ENCODE results near the gene AJM1. TPM values are rescaled to one million over a fixed set of nuclear protein-coding genes. Genes with fewer than 3 reads are reported as not detected.

AJM1 gene
- total RNA-seq, 6 experiments from 2014 or later: 4.5 to 8.0 (median 5.3) TPM

DNA sequence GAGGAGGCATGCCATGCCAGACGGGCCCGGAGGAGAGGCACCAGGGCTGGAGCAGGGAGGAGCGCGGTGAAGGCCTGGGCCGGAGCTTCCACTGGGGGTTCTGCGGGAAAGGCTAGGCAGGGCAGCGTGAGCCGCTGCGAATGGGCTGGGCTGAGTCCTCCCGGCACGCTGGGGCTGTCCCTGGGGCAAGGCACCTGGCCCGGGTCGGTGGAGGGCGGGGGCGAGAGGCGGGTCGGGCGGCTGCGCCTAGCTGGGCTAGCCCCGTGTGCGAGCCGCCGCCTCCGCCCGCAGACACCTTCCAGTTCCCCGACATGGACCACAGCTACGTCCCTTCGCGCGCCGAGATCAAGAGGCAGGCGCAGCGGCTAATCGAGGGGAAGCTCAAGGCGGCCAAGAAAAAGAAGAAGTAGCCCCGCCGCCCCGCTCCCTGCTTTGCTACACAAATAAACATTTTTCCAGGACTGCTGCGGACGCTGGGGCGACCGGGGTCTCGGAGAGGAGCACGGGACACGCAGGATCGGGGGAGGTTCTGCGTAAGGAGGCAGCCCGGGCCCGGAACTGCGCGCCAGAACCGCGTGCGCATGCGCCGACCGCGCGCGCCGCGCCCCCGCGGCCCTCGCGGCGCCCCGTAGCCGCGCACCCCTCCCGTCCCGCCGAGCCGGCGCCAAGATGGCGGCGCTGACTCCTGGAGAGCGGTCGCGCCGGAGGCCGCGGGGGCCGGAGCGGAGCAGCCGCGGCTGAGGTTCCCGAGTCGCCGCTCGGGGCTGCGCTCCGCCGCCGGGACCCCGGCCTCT lies 34.8 kb upstream of the AJM1 start, which contains the start of gene RABL6:
TSS of gene RABL6 (plus strand) at position 668 of the 794 bp plus-strand sequence. CDS start 249 bp downstream, outside the sequence.
- Mint-ChIP-seq H3K36me3 (ENCODE audit: low read depth) (peaks cover 16% of the 10 kb centered on the region), H3K27ac (peak within 1 kb of the TSS; percentile 69), H3K9me3 (no peaks in the 10 kb centered on the region), H3K4me1 (ENCODE audit: low read depth) (peaks cover 30% of the 10 kb centered on the region), H3K27me3 (ENCODE audit: insufficient read depth) (no peaks in the 10 kb centered on the region), H3K4me3 (peak within 1 kb of the TSS; percentile 88)
- peak; percentile 49 for DNase-seq
- TF ChIP-seq, protein P1, sequence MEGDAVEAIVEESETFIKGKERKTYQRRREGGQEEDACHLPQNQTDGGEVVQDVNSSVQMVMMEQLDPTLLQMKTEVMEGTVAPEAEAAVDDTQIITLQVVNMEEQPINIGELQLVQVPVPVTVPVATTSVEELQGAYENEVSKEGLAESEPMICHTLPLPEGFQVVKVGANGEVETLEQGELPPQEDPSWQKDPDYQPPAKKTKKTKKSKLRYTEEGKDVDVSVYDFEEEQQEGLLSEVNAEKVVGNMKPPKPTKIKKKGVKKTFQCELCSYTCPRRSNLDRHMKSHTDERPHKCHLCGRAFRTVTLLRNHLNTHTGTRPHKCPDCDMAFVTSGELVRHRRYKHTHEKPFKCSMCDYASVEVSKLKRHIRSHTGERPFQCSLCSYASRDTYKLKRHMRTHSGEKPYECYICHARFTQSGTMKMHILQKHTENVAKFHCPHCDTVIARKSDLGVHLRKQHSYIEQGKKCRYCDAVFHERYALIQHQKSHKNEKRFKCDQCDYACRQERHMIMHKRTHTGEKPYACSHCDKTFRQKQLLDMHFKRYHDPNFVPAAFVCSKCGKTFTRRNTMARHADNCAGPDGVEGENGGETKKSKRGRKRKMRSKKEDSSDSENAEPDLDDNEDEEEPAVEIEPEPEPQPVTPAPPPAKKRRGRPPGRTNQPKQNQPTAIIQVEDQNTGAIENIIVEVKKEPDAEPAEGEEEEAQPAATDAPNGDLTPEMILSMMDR (IDR thresholded peaks at IDR 0.05): no peak

DNA sequence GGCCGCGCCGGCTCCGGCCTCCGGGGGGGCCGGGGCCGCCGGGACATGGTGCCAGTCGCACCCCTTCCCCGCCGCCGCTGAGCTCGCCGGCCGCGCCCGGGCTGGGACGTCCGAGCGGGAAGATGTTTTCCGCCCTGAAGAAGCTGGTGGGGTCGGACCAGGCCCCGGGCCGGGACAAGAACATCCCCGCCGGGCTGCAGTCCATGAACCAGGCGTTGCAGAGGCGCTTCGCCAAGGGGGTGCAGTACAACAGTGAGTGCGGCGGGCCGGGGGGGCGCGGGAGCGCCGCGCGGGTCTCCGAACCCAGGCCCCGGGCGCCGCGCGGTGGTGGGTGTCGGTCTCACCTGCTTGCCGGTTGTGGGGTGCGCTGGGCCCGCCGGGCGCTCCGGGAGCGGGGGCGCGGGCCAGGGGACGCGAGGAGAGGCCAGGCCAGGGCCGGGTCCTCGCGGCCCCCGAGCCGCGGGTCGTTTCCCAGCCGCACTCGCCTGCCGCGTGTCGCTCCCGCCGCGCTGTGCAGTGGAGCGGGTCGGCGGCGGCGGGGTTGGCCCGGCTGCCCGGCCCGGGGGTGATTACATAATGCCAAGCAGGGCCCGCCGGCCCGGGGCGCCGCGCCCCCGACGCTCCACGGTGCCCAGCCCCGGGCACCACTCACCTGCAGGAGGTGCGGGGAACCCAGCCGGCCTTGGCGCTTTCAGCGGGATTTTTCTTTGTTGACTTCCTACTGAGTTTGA lies 34.0 kb upstream of the AJM1 start:
- Mint-ChIP-seq H3K4me1 (ENCODE audit: low read depth) (peaks cover 30% of the 10 kb centered on the region), H3K4me3 (peak overlapping the region; percentile 87), H3K9me3 (no peaks in the 10 kb centered on the region), H3K27ac (peak overlapping the region; percentile 69), H3K36me3 (ENCODE audit: low read depth) (peaks cover 24% of the 10 kb centered on the region), H3K27me3 (ENCODE audit: insufficient read depth) (peaks cover 2% of the 10 kb centered on the region; the same call in 1 of the 2 replicates)
- DNase-seq: no peak
- TF ChIP-seq, protein P1 (IDR thresholded peaks at IDR 0.05): peak; percentile 24

DNA sequence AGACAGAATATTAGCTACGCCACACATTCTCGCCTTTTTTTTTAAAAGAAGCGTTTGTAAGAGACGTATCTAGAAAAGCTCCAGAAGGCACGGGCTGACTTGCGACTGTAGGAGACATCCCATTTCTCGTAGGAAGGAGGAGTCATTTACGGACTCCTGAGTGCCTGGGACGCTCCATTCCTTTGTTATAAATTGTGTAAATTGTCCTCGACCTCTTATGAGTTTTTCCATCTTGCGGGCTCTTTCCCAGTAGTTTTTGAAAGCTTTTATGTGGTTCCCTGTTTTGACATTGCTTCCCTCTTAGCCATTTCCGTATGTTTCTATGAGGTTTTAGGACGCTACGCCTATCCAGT lies 33.5 kb upstream of the AJM1 start:
- TF ChIP-seq, protein P1 (IDR thresholded peaks at IDR 0.05): no peak
- H3K9me3 Mint-ChIP-seq: no peaks in the 10 kb centered on the region
- peak overlapping the region; percentile 69 for H3K27ac Mint-ChIP-seq
- H3K36me3 Mint-ChIP-seq (ENCODE audit: low read depth): peaks cover 29% of the 10 kb centered on the region
- DNase-seq: peak; percentile 33
- peak overlapping the region; percentile 87 for H3K4me3 Mint-ChIP-seq
- H3K4me1 Mint-ChIP-seq (ENCODE audit: low read depth): peaks cover 30% of the 10 kb centered on the region
- H3K27me3 Mint-ChIP-seq (ENCODE audit: insufficient read depth): peaks cover 2% of the 10 kb centered on the region; the same call in 1 of the 2 replicates

- no peaks in the 10 kb centered on the region for H3K9me3 Mint-ChIP-seq
- no peak overlapping the region for H3K4me3 Mint-ChIP-seq
- peaks cover 9% of the 10 kb centered on the region for H3K4me1 Mint-ChIP-seq (ENCODE audit: low read depth)
- H3K27ac Mint-ChIP-seq: no peak overlapping the region
- no peak for DNase-seq
- TF ChIP-seq, protein P1 (IDR thresholded peaks at IDR 0.05): no peak
- peaks cover 40% of the 10 kb centered on the region for H3K36me3 Mint-ChIP-seq (ENCODE audit: low read depth)
- peaks cover 2% of the 10 kb centered on the region; the same call in 1 of the 2 replicates for H3K27me3 Mint-ChIP-seq (ENCODE audit: insufficient read depth)
Measured at GRCh38 chr9:136814725-136815421, 27.4 kb upstream of the AJM1 start.

DNA sequence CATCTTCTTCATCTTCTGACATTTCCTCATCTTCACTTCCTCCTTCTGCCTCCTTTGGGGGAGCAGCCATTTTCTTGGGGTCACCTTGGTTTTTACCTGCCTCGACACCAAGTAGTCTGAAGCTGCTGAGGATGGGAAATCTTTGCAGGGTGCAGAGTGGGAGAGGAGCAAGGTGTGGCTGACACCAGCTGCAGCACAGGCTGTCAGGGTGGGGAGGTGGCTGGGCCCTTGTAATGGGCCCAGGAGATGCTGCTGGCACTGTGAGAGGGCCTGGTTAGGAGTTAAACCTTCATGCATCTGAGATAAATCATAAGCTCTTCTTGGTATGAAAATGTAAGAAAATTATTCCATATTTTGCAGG lies 26.9 kb upstream of the AJM1 start:
- Mint-ChIP-seq H3K27ac (no peak overlapping the region), H3K4me1 (ENCODE audit: low read depth) (peaks cover 5% of the 10 kb centered on the region; the same call in 1 of the 2 replicates), H3K36me3 (ENCODE audit: low read depth) (peaks cover 36% of the 10 kb centered on the region), H3K9me3 (no peaks in the 10 kb centered on the region), H3K27me3 (ENCODE audit: insufficient read depth) (peaks cover 2% of the 10 kb centered on the region; the same call in 1 of the 2 replicates), H3K4me3 (no peak overlapping the region)
- TF ChIP-seq, protein P1 (IDR thresholded peaks at IDR 0.05): no peak
- DNase-seq: no peak

Measured in HFFc6 (cell line).